ENCODE data around the gene TPT1. TPM values are rescaled to one million over a fixed set of nuclear protein-coding genes. Genes with fewer than 3 reads are reported as not detected.
A peak's percentile ranks its signal among the peaks of the same experiment; 100 is the strongest.

Gene TPT1
- total and polyA plus RNA-seq, 2 donors, result 4,768 to 12,260 TPM

DNA sequence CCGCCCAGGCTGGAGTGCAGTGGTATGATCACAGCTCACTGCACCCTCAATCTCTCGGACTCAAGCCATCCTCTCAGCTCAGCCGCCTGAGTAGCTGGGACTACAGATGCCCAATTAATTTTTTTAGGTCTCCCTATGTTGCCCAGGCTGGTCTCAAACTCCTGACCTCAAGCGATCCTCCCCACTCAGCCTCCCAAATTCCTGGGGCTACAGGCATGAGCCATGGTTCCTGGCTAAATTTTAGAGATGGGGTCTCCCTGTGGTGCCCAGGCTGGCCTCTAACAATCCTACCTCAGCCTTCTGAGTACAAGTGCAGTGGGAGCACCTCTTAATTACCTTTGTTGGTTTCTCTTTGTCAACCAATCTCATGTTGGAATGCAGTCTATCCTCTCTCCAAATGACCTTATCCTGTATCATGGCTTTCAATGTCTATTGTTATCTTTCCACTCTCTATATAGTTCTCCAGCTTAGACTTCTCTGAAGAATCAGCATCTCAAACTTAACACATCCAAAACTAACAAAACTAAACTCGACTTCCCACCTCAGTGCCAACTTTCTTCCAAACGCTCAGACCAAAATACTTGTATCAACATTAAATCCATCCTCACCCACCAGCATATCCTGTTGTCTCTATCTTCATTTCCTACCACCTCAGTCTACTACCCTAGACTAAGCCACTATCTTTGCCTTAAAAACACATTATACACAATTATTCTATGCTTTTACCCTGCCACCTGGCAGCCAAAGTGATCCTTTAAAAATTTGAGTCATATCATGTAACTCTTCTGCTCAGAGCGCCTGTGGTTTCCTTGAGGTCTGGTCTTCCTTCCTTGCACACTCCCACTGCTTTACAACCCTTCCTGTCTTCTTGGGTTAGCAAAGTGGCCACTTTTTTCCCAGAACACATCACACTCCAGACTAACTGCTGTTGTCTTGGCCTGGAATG, 6.7 kb downstream of the TPT1 start:
- H3K4me1 ChIP-seq (ENCODE audit: control insufficient read depth in 2 of 2, insufficient read depth in 2 of 2, low read length in 2 of 2), result peaks cover 21 to 35% of the 10 kb centered on the region in 2 donors
- H3K36me3 ChIP-seq (ENCODE audit: control insufficient read depth in 2 of 2, insufficient read depth in 2 of 2, low read length in 1 of 2), result peaks cover 37 to 60% of the 10 kb centered on the region in 2 donors
- no peak overlapping the region for H3K4me3 ChIP-seq (ENCODE audit: low read length in 2 of 2)
- H3K27ac ChIP-seq (ENCODE audit: low read depth in 1 of 2, low read length in 1 of 2), result peak overlapping the region; percentile 44 to 52
- 42% methylated on average over 7 of the region's 7 CpGs for WGBS
- peak in 3 of 9 donors; percentile 24 to 69 (median 45) for DNase-seq (ENCODE audit: low read depth in 6 of 9, low spot score in 9 of 9)
- H3K27me3 ChIP-seq (ENCODE audit: control insufficient read depth in 2 of 2, insufficient read depth in 1 of 2, low read length in 1 of 2), result no peaks in the 10 kb centered on the region
- H3K9me3 ChIP-seq (ENCODE audit: control insufficient read depth in 2 of 2, insufficient read depth in 1 of 2, low read length in 1 of 2), result no peaks in the 10 kb centered on the region

DNA sequence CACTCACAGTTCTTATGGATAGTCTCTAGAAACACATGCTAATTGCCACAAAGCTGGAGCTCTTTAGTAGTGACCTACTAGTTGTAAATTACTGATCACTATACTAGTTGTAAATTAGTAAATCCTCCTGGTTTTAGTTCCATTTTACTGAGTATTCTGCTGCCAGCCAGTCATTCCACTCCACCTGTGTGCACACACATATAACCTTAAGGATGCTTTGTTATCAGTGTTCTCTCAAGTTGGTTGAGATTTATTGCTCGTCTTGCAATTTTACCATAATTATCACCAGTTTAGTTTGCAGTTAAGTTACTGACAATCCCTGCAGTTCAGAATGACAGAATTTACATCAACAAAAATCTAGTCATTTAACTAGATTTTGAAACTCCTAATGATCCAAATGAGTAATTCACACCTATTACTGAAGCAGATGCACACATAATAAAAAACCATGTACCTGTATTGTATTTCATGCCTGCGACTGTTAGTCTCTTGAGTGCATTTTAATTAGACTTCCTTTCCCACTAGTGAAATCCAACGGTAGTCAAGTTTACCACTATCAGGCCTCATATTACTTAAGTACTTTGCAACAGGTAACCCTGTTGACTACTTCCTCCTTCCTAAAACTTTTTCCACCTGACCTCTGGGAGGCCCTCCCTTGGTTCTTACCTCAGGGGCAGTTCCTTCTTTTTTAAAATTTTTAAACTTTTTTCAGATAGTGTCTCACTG, 7.6 kb downstream of the TPT1 start:
- H3K27me3 ChIP-seq (ENCODE audit: control insufficient read depth in 2 of 2, insufficient read depth in 1 of 2, low read length in 1 of 2), result no peaks in the 10 kb centered on the region
- H3K4me1 ChIP-seq (ENCODE audit: control insufficient read depth in 2 of 2, insufficient read depth in 2 of 2, low read length in 2 of 2), result peaks cover 21 to 38% of the 10 kb centered on the region in 2 donors
- WGBS, result 60% methylated on average over 3 of the region's 3 CpGs
- H3K27ac ChIP-seq (ENCODE audit: low read depth in 1 of 2, low read length in 1 of 2), result no peak overlapping the region
- H3K9me3 ChIP-seq (ENCODE audit: control insufficient read depth in 2 of 2, insufficient read depth in 1 of 2, low read length in 1 of 2), result no peaks in the 10 kb centered on the region
- DNase-seq (ENCODE audit: low read depth in 6 of 9, low spot score in 9 of 9), result no peak
- H3K4me3 ChIP-seq (ENCODE audit: low read length in 2 of 2), result no peak overlapping the region
- H3K36me3 ChIP-seq (ENCODE audit: control insufficient read depth in 2 of 2, insufficient read depth in 2 of 2, low read length in 1 of 2), result peaks cover 31 to 52% of the 10 kb centered on the region in 2 donors

DNA sequence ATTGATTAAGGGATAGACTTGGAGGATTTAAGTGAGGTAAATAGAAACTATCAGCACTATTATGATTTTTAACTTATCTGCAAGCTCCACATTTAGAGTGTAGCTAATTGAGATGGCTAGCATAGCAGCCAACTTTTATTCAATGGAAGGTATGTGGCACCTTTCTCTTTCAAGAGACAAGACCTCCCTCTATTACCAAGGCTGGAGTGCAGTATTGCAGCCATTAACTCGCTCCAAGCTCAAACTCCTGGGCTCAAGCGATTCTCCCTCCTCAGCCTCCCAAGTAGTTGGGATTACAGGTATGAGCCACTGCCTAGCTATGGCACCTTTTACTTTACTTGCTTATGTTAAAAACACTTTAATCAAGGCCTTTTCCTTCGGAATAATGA, 8.2 kb downstream of the TPT1 start:
- 97% methylated on average over 3 of the region's 3 CpGs for WGBS

DNA sequence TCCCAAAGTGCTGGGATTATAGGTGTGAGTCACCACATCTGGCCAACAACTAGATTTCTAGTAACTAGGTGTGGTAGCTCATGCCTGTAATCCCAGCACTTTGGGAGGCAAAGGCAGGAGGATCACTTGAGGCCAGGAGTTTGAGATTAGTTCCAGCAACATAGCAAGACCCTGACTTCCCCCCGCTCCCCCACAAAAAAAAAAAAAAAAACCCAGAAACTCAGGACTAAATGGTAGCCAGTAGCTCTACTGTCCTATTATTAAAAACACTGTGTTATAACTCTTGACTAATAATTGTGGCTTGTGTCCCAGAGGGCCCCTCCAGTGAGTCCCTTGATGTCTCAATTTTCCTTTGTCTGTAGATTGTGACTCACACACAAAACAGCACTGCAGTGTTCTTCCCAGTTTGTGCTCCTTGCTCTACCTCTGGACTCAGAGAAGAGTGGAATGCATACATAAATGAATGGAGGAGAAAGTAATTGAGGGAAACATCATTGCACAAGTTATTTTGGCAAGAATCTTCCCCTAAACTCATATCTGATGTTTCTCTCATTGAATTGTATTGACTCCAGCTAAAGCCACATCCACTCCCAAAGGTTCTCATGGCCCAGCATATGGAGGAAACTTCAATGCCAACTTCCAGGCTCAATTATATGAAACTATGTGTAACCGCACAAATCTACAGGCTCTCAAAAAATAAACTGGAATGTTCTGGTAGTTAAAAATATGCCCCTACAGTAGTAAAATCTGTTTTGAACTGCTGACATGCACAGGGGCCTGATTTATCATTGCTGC, 8.8 kb downstream of the TPT1 start:
- H3K27me3 ChIP-seq (ENCODE audit: control insufficient read depth in 2 of 2, insufficient read depth in 1 of 2, low read length in 1 of 2), result no peaks in the 10 kb centered on the region
- H3K9me3 ChIP-seq (ENCODE audit: control insufficient read depth in 2 of 2, insufficient read depth in 1 of 2, low read length in 1 of 2), result no peaks in the 10 kb centered on the region
- peaks cover 21 to 34% of the 10 kb centered on the region in 2 donors for H3K4me1 ChIP-seq (ENCODE audit: control insufficient read depth in 2 of 2, insufficient read depth in 2 of 2, low read length in 2 of 2)
- H3K36me3 ChIP-seq (ENCODE audit: control insufficient read depth in 2 of 2, insufficient read depth in 2 of 2, low read length in 1 of 2), result peaks cover 21 to 40% of the 10 kb centered on the region in 2 donors
- H3K27ac ChIP-seq (ENCODE audit: low read depth in 1 of 2, low read length in 1 of 2), result no peak overlapping the region
- 96% methylated on average over 2 of the region's 2 CpGs for WGBS
- H3K4me3 ChIP-seq (ENCODE audit: low read length in 2 of 2), result no peak overlapping the region
- DNase-seq (ENCODE audit: low read depth in 6 of 9, low spot score in 9 of 9), result no peak

More for the DNA sequence above, 8.2 kb downstream of the TPT1 start:
- Histone ChIP-seq H3K4me3 (ENCODE audit: low read length in 2 of 2) (no peak overlapping the region), H3K9me3 (ENCODE audit: control insufficient read depth in 2 of 2, insufficient read depth in 1 of 2, low read length in 1 of 2) (no peaks in the 10 kb centered on the region), H3K36me3 (ENCODE audit: control insufficient read depth in 2 of 2, insufficient read depth in 2 of 2, low read length in 1 of 2) (peaks cover 25 to 46% of the 10 kb centered on the region in 2 donors), H3K27ac (ENCODE audit: low read depth in 1 of 2, low read length in 1 of 2) (no peak overlapping the region), H3K27me3 (ENCODE audit: control insufficient read depth in 2 of 2, insufficient read depth in 1 of 2, low read length in 1 of 2) (no peaks in the 10 kb centered on the region), H3K4me1 (ENCODE audit: control insufficient read depth in 2 of 2, insufficient read depth in 2 of 2, low read length in 2 of 2) (peaks cover 21 to 34% of the 10 kb centered on the region in 2 donors)
- DNase-seq (ENCODE audit: low read depth in 6 of 9, low spot score in 9 of 9), result no peak

DNA sequence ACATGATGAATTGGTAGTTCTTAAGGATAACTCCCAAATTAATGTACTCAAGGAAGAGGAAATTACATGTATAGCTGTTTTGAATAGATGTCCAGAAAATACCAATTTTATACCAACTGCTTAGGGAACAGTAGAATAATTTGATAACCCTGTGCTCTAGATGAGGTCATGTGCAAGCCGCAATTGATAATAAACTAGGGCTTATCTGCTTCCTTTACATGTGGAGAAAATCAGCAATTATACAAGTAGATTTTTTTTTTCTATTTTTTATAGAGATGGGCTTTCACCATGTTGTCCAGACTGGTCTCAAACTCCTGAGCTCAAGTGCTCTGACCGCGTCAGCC, 9.3 kb downstream of the TPT1 start:
- no peaks in the 10 kb centered on the region for H3K27me3 ChIP-seq (ENCODE audit: control insufficient read depth in 2 of 2, insufficient read depth in 1 of 2, low read length in 1 of 2)
- no peak overlapping the region for H3K4me3 ChIP-seq (ENCODE audit: low read length in 2 of 2)
- 98% methylated on average over 3 of the region's 3 CpGs for WGBS
- H3K36me3 ChIP-seq (ENCODE audit: control insufficient read depth in 2 of 2, insufficient read depth in 2 of 2, low read length in 1 of 2), result peaks cover 19 to 35% of the 10 kb centered on the region in 2 donors
- H3K27ac ChIP-seq (ENCODE audit: low read depth in 1 of 2, low read length in 1 of 2), result no peak overlapping the region
- H3K9me3 ChIP-seq (ENCODE audit: control insufficient read depth in 2 of 2, insufficient read depth in 1 of 2, low read length in 1 of 2), result no peaks in the 10 kb centered on the region
- H3K4me1 ChIP-seq (ENCODE audit: control insufficient read depth in 2 of 2, insufficient read depth in 2 of 2, low read length in 2 of 2), result peaks cover 21 to 34% of the 10 kb centered on the region in 2 donors
- DNase-seq (ENCODE audit: low read depth in 6 of 9, low spot score in 9 of 9), result no peak

DNA sequence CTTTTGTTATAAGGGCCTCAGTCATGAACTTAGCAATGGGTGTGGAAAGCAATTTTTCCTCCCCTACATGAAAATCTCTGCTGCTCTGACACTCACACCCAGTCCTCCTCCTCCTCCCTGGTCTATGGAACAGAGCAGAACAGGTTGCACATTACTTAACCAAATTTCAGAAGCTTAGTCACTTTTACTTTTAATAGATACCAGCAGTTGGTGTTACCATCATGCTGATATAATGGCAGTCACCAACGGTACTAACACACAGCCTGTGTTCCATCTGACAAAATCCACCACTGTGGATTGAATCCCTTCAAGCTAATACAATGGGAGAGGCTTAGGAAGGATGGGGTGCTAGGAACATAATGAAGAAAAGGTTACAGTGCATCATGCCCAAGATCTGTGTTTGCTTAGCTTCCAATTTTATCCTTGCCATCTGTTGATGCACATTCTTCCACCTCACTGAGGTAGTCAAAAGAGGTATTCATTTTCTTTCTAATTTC, 9.8 kb downstream of the TPT1 start:
- Histone ChIP-seq H3K4me1 (ENCODE audit: control insufficient read depth in 2 of 2, insufficient read depth in 2 of 2, low read length in 2 of 2) (peaks cover 21 to 31% of the 10 kb centered on the region in 2 donors), H3K27ac (ENCODE audit: low read depth in 1 of 2, low read length in 1 of 2) (no peak overlapping the region), H3K4me3 (ENCODE audit: low read length in 2 of 2) (no peak overlapping the region), H3K27me3 (ENCODE audit: control insufficient read depth in 2 of 2, insufficient read depth in 1 of 2, low read length in 1 of 2) (no peaks in the 10 kb centered on the region), H3K36me3 (ENCODE audit: control insufficient read depth in 2 of 2, insufficient read depth in 2 of 2, low read length in 1 of 2) (peaks cover 14 to 30% of the 10 kb centered on the region in 2 donors), H3K9me3 (ENCODE audit: control insufficient read depth in 2 of 2, insufficient read depth in 1 of 2, low read length in 1 of 2) (no peaks in the 10 kb centered on the region)
- no peak for DNase-seq (ENCODE audit: low read depth in 6 of 9, low spot score in 9 of 9)
- WGBS, result 74% methylated on average over 1 of the region's 1 CpG

DNA sequence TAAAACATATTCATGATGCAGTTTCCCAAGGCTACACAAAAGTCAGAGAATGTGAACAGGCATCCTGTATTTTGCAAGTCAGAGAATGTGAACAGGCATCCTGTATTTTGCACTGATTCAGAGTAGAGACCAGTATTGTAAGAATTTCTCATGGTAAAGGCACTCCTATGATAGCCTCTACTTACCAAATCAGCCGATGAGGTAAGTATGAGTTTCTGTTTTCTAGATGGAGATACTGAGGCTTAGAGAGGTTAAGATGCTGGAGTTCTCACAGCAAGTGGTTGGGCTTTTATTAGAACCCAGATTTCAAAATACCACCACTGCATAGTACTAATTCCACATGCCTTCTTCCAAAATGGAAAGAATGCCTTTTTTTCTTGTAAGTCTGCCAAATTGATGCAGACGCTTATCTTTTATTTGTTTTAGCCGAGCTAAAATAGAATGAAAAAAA, 12.3 kb downstream of the TPT1 start:
- Histone ChIP-seq H3K27ac (ENCODE audit: low read depth in 1 of 2, low read length in 1 of 2) (no peak overlapping the region), H3K4me1 (ENCODE audit: control insufficient read depth in 2 of 2, insufficient read depth in 2 of 2, low read length in 2 of 2) (peaks cover 4 to 9% of the 10 kb centered on the region in 2 donors), H3K27me3 (ENCODE audit: control insufficient read depth in 2 of 2, insufficient read depth in 1 of 2, low read length in 1 of 2) (no peaks in the 10 kb centered on the region), H3K4me3 (ENCODE audit: low read length in 2 of 2) (no peak overlapping the region), H3K36me3 (ENCODE audit: control insufficient read depth in 2 of 2, insufficient read depth in 2 of 2, low read length in 1 of 2) (peaks cover 0 to 5% of the 10 kb centered on the region in 2 donors), H3K9me3 (ENCODE audit: control insufficient read depth in 2 of 2, insufficient read depth in 1 of 2, low read length in 1 of 2) (no peaks in the 10 kb centered on the region)
- no peak for DNase-seq (ENCODE audit: low read depth in 6 of 9, low spot score in 9 of 9)
- WGBS, result 84% methylated on average over 3 of the region's 3 CpGs

DNA sequence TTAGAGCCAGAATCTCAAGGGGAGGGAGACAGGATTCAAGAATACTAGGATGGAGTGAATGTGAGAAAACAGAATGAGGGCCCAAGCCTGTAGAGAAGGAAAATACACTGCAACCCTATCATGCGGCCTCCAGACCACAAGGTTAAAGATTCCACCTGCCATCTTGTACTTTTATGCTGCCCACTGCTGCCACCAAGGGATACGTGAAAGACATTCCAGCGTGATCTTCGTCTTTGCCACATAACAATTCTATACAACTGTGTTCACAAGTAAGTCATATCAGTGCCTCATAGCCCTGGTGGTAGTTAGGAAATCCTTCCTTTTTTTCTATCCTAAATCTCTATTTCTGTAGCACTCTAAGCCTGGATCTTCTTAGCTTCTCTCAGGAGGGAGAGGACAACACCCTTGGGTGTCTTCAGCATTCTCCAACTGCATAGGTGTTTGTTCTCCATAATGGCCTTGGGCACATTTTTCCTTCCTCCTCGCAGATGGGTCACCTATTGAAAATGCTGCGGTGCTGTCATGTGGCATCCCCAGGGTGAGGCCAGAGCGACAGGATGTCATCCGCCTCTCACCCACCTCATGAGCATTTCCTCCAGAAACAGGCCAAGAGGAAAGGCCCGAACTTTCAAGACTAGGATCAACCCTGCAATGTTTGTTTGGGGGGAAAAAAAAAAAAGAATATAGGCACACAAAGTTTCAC, 13.6 kb downstream of the TPT1 start:
- DNase-seq (ENCODE audit: low read depth in 6 of 9, low spot score in 9 of 9), result no peak
- Histone ChIP-seq H3K4me1 (ENCODE audit: control insufficient read depth in 2 of 2, insufficient read depth in 2 of 2, low read length in 2 of 2) (peaks cover 4 to 8% of the 10 kb centered on the region in 2 donors), H3K27ac (ENCODE audit: low read depth in 1 of 2, low read length in 1 of 2) (no peak overlapping the region), H3K27me3 (ENCODE audit: control insufficient read depth in 2 of 2, insufficient read depth in 1 of 2, low read length in 1 of 2) (no peaks in the 10 kb centered on the region), H3K9me3 (ENCODE audit: control insufficient read depth in 2 of 2, insufficient read depth in 1 of 2, low read length in 1 of 2) (no peaks in the 10 kb centered on the region), H3K36me3 (ENCODE audit: control insufficient read depth in 2 of 2, insufficient read depth in 2 of 2, low read length in 1 of 2) (peaks cover 0 to 3% of the 10 kb centered on the region in 2 donors), H3K4me3 (ENCODE audit: low read length in 2 of 2) (no peak overlapping the region)
- WGBS, result 79% methylated on average over 9 of the region's 9 CpGs
